Activated T-cell treated with anti-CD3 and anti-CD28 coated beads, Interleukin-2, amount 50 U/mL, for 1 hour (primary cell): ENCODE measurements around the gene FNIP1.
"Not testable (repeated sequence)": the region's sequence is repeated elsewhere in the genome, so short reads cannot be mapped to it uniquely, and the experiment has no call there.

ENCODE experiments used
- DNase-seq: peaks from one replicate; pipeline ENCODE4 v3.0.0-alpha.2; 2020

Gene FNIP1

GRCh38 chr5:131634996-131635683 lies 161.7 kb downstream of the FNIP1 start, which contains the start of gene RAPGEF6:
RAPGEF6 (minus strand) TSS chr5:131635229; CDS start chr5:131635030, 199 bp downstream.
- DNase-seq = peak; percentile 91

- no peak for DNase-seq
Observed at GRCh38 chr5:131634666-131634995, 162.2 kb downstream of the FNIP1 start.

GRCh38 chr5:131634238-131634637 lies 162.6 kb downstream of the FNIP1 start:
- no peak for DNase-seq

GRCh38 chr5:131633830-131634229 lies 163.0 kb downstream of the FNIP1 start:
- no peak for DNase-seq

GRCh38 chr5:131630963-131631350 lies 165.9 kb downstream of the FNIP1 start:
- no peak for DNase-seq

GRCh38 chr5:131630208-131630962 lies 166.4 kb downstream of the FNIP1 start:
- no peak for DNase-seq

GRCh38 chr5:131628990-131629389 lies 167.8 kb downstream of the FNIP1 start:
- DNase-seq = no peak

GRCh38 chr5:131627207-131627865 lies 169.5 kb downstream of the FNIP1 start:
- no peak for DNase-seq

GRCh38 chr5:131622633-131623032 lies 174.2 kb downstream of the FNIP1 start:
- DNase-seq = no peak

- not testable (repeated sequence) for DNase-seq
Observed at GRCh38 chr5:131621164-131621563, 175.7 kb downstream of the FNIP1 start.

- DNase-seq = no peak
Observed at GRCh38 chr5:131619102-131619501, 177.7 kb downstream of the FNIP1 start.

GRCh38 chr5:131617140-131617822 lies 179.5 kb downstream of the FNIP1 start:
- DNase-seq = no peak

- DNase-seq = no peak
Observed at GRCh38 chr5:131615957-131616356, 180.9 kb downstream of the FNIP1 start.

- DNase-seq = no peak
Observed at GRCh38 chr5:131613423-131613822, 183.4 kb downstream of the FNIP1 start.

- no peak for DNase-seq
Observed at GRCh38 chr5:131611064-131611381, 185.8 kb downstream of the FNIP1 start.

- DNase-seq = no peak
Observed at GRCh38 chr5:131610198-131611063, 186.4 kb downstream of the FNIP1 start.

- DNase-seq = no peak
Observed at GRCh38 chr5:131609774-131610173, 187.0 kb downstream of the FNIP1 start.

- DNase-seq = no peak
Observed at GRCh38 chr5:131608597-131608996, 188.2 kb downstream of the FNIP1 start.

GRCh38 chr5:131607903-131608540 lies 188.8 kb downstream of the FNIP1 start:
- no peak for DNase-seq

- no peak for DNase-seq
Observed at GRCh38 chr5:131607418-131607817, 189.4 kb downstream of the FNIP1 start.

- no peak for DNase-seq
Observed at GRCh38 chr5:131605086-131605485, 191.7 kb downstream of the FNIP1 start.
